Hippocampal formation (tissue), 2 donors: ENCODE data around the gene POP4.

ENCODE experiments used
- DNase-seq, 2 donors: peaks; one replicate each; lab custom pipeline; 2025; lab: John Stamatoyannopoulos, UW

POP4 gene

DNA sequence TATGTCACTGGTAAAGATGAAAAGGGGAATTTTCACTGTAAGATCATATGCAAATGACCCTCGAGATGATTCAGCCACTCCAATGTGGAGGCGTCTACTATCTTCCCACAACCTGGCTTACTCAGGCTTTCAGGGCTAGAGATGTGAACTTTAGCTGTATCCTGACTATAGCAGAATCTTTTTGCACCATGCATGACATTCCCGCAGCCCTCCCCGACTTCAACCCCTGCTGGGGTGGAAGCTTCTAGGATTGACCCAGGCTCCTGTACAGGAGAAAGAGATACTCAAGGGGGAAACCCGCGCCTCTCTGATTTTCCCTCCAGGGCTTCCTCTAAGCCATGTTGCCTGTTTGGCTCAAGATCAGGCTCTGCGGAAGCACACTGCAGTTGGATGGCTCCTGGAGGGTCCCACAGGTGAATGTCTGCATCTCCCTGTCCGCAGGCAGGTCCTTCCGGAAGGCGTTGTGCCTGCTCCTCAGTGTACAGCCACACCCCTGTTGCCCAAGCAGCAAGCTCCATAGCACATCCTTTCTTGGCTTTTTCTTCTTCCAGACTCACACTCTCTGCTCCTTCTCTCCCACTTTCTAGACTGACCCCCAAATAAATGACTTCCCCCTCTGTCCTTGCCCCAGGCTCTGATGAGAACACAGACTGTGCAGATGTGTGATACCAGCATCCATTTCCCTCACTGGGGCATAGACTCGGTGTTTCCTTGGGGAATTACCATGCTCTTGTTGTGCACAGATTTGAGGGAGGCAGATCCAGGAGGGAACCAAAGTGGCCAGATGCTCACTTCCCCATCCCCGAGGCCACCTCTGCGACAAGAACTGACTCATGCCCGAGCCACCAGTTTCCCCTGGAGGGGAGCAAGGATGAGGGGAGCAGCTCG is 29.1 kb upstream of the POP4 start:
- DNase-seq: no peak

DNA sequence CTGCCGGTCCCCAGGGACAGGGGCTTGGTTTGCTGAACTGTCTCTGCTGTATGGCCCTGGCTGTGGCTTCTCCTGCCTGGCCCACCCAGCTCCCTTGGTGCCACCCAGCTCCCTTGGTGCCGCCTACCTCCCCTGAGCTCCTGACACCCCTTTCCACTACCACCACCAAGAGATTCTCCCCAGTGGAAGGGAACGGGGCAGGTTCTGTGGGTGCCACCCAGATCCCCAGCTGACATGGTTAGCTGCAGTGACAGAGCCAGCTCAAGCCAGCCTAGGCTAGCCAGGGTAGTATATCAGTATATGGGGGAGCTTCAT is 28.5 kb upstream of the POP4 start:
- DNase-seq: no peak

DNA sequence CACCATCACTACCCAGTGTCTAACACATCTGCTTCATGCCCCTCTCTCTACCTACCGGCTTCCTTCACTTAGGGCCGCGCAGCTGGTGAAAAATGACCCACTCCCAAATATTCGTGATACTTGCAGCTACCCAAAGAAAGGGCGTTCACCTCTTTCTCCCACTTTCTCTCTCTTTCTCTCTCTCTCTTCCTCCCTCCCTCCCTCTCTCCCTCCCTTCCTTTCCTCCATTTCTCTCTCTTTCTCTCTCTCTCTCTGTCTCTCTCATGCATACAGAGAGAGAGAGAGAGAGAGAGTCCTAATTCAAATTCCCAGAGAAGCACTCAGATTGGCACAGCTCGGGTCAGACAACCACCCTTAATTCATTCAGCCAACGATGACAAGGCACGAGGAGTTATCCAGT is 27.7 kb upstream of the POP4 start:
- DNase-seq: no peak

DNA sequence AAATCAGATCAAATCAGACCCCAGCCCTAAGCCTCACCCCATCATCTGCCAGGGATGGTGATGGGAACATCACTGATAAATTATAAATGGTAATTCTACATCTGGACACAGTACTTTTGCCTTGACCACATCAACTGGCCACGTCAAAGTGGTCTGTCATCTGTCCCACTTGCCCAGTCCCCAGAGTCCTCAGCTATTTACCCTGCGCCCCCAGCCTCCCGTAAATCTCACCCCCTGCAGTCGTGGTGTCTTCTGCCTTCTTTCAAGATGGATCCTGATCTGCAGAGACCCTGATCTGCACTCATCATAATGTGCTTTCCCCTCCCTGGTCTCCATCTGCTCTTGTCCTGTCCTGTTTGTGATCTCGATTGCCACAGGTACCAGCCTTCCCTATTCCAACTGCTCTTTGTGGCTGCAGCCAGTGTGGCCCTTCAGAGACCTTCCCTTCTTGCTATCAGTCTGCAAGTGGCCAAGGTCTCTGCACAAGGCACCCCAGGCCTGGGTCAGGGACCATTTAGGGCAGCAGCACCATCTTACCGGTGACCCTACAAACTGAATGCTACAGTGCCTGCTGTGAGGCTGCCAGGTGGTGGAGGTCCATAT is 26.7 kb upstream of the POP4 start:
- DNase-seq: no peak

DNA sequence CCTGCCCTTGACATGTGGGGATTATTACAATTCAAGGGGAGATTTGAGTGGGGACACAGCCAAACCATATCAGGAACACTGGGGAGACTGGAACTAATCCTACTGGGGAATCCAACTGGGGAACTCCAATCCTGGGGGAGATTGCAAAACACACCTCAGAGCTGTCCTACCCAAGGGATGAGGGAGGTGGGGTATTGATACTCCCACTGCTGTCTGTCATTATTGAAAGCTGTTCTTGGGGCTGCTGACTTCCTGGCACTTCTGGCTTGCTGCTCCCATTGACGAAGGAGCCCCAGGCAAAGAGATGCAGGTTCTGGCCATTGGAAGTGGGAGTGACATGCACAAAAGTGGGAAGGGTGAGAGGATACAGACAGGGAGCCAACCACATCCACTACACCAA is 24.7 kb upstream of the POP4 start:
- no peak for DNase-seq

DNA sequence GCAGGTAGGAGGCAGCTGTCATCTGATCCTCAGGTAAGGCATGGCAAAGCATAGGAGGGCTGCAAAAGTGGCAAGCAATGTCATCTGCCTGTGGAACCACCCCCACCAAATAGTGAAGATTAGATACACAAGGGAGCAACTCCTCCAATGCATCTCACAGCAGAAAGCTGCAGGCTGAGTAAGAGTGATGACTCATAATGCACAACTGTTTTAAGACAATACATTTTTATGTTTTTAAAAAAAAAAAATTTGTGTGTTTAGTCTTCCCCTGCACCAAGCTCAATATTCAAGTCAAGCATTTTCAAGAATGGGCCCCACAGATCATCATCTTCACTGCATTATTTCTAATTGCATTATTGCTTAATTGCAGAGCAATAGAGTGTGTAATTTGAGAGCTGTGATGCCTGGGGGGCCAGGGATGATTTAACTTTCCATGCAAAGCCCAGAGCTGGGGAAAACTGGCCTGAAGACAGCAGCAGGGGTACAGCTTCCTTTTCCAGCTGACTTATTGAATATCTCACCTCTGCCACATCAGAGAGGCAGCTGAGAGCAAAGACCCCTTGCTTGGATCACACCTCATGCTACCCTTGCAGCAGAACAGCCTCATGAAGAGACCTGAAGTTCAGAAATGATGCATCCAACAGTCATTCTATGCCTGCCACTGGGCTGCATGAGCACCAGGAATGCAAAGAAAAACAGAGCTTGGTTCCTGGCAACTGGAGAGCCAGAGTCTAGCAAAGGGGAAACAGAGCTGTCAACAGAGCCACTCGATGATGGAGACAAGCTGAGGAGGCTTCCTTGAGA is 22.7 kb upstream of the POP4 start:
- no peak for DNase-seq

DNA sequence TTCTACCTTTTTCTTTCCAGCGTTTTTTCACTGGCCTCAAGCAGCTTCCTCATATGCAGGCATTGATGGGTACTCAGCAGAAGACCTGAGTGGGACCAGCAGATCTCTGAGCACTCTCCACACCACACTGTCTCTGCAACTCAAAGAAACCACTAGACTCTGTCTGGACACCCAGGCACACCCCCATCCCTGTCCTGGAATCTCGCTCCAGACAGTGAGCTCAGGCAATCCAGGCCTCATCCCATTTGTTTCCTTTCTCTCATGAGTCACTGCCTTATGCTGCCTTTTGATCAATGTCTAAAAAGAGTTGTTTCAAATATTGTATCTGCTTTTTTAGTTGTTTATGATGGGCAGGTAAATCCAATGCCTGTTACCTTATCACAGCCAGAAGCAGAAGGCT is 19.7 kb upstream of the POP4 start:
- no peak for DNase-seq

DNA sequence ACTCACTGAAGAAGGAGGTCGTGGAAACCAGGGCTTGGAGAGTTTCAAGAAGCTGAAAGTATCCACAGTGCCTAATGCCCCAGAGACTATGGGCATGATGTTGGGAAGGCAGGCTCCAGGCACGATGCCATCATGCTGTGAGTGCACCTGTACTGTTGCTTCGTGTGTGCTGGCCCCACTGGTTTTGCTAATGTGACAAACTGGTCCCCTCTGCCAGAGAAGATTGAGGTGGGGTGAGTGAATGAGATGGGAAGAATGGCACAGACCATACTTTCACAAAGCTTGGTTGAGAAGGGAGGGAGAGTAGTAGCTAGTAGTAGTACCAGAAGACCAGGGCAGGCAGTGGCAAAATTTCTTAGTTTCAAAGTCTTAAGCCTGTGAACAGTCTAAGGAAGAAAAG is 19.0 kb upstream of the POP4 start:
- DNase-seq: no peak

DNA sequence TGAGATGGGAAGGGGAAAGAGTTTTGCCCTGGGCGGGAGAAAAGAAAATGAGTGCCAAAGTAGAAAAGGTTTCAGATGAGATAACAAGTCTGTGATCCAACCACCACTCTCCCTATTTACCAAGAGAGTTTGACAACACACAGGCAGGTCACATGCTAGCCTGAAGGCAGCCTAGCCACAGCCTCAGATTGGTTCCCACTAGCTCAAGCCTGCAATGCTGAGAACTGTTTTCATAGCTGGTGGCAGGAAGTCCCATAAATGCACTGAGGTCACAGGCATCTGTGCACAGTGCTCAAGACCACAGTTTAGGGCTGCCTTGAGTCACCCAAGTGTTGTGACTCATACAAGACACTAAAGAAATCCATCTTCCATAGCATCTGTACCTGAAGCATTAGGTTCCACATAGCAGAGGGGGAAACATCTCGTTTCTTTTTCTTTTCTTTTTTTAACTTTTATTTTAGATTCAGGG is 18.5 kb upstream of the POP4 start:
- DNase-seq: no peak

DNA sequence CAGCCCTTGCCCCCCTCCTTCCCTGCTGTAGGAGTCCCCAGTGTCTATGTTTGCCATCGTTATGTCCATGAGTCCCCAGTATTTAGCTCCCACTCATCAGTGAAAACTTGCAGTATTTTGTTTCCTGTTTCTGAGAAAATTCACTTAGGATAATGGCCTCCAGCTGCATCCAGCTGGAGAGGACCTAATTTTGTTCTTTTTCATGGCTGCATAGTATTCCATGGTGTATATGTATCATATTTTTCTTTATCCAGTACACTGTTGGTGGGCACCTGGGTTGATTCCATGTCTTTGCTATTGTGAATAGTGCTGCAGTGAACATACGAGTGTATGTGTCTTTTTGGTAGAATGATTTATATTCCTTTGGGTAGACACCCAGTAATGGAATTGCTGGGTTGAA is 18.0 kb upstream of the POP4 start:
- DNase-seq: no peak

DNA sequence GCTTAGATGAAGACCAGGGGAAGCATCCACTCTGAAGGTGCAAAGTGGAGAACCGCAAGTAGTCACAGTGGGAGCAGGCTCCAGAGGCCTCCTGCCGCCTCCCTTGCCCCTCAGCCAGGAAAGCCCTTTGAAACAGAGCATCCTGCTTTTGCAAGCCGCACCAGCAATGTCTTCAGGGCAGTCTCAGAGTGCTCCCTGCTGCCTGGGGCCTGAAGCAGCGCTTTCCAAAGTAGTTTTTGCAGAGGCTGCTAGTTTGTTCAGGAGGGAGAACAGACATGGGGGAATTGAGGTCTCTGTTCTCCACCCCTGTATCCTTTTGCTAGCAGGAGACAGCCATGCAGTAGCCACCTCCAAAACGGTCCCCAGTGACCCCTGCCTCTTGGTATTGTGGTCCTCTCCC is 15.8 kb upstream of the POP4 start:
- no peak for DNase-seq

DNA sequence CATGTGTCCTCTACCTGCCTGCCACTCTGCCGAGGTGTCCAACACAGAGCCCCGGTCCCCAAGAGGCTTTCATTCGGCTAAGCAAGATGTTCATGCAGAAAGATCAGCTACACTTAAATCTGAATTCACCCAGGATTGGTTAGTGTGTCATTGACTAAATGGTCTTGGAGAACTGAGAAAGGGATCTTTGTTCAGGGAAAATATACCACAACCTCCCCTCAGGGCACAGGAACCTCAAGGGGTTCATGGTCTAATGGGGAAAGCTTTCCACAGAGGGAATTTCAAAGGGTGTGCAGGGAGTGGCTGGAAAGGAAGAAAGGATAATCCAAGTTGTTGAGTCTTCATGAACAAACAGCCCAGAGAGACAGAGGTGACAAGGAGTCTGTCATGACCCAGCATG is 14.4 kb upstream of the POP4 start:
- no peak for DNase-seq

DNA sequence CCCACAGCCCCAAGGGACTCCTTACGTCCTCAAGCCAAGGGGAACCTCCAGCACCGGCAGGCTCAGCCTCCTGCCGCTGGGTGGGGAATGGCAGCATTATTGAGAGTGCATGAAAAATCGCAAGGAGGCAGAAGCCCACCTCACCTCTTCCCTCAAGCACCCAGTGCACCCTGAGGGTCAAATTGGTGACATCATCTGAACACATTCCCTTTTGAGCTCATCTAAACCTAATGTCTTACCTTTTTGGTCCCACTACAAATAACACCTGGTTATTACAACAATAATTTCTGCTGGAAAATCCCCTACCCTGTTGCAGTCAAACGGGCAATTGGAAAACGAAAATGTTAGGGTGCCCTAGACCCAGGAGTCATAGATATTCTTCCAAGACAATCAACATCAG is 12.2 kb upstream of the POP4 start:
- no peak for DNase-seq

DNA sequence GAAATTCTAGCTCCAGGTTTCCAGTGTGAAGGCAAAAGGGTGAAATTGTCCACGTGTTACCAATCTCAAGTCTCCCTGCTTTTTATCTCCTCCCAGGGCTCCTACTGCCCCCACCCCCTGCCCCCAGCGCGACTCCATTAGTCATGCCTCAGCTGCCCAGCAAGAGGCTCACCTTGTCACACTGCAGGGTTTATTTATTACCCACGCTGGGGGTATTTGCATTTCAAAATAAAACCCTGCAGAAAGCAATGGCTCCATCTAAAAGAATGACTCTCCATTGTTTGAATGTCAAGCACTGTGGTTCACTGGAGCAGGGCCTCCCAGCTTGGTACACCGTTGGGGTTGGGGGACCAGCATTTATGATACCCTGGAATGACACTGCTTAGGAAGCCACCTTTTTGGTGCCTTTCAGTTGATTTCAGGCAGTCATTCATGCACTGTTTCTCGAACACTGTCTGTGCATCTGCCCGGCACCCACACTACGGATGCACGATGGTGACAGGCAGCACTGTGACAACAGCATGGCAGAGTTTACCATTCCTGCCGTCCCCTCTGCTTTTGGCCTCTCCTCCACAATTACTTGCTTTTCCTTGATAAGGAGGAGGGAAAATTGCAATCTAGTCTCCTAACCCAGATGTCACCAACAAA is 9.9 kb upstream of the POP4 start:
- no peak for DNase-seq

DNA sequence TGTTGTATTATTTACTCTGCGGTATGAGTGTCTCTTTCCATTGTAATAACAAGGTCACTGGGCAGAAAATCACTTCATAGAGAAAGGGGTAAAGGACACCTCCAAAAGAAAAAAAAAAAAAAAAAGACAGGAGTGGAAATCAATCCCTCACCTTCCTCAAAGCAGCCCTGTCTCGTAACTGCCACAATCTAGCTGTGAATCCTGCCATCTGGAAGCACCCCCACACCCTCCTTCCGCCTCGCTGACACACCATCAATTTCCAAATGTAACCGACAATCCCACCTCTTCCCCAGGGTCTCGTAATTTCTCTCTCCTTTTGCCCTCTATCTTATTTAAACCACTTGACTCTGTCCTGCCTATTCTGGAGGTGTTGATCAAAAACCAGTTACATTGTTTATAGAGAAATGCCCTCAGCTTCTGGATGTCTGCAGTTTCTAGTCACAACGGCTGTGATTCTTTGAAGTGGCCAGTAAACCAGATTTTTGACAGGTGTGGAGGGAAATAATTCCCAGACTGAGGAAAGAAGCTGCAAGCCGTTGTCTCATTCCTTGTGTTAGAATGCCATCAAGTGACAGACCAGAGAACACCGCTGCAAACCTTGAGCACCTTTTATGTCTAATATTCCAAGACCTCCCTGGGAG is 9.1 kb upstream of the POP4 start:
- peak in 1 of 2 donors; percentile 13 for DNase-seq

DNA sequence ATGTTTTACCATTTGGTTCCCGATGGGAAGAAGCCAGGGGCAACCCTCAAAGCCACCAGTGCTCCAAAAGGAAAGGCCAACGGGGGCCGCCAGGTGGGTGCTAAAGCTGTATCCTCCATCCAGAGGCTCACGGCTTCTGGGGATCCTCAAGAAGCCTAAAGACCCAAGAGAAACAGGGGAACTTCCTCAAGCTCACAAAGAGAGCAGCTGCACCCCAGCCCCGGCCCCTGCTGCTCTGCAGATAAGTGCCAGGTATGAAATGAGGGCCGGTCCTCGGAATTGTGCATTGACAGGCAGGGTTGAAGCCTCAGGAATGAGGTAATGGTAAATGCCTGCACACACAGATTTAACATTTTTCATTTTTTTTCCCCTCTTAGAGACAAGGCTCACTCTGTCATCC is 8.0 kb upstream of the POP4 start:
- no peak for DNase-seq

DNA sequence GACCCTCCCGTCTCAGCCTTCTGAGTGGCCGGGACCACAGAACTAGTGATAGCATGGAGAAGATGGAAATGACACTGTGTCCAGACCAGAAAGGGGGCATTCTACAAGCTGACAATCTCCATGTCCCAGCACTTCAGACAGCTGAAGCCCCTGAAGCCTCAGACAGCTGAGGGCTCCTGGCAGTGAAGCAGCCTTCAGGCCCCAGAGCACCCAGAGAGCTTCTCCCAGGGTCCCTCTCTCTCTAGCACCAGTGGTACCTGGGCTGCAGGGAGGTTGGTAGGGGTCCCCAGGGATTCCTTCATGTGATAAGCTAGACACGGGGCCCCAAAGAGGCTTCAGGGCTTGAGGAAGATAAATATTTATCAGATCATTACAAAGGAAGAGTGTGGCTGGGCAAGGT is 7.6 kb upstream of the POP4 start:
- no peak for DNase-seq

DNA sequence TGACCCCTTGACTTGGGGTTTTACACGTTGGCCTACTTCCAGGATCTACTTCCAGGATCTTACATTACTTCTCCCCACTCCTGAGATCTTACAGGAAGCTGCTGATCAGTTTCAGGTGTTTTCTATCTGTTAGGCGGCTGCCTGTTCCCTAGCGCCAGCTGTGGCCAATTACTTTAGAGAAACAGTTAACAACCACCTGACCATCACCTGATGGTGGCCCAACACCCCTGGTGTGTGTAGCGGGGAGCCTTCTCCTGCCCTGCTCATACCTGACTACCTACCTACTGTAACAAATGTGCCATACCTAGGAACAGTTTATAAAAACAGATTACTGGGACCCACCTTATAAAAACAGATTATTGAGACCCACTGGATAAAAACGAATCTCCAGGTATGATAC is 2.8 kb upstream of the POP4 start:
- DNase-seq: no peak

DNA sequence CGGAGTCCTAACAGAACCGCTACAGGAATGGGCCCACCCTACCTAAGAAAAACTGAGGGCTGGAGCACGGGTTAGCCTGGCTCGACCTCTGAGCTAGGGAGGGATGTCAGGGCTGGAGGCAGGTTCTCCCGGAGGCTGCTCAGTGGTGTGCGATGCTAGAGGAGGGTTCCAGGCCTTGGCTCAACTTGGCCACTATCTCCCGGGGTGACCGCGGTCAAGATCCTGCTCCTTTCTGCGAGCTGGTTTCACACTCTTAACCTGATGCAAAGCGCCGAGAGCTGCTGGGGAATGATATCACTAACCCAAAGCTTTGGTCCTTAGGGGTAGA is 301 bp downstream of the POP4 start:
- no peak for DNase-seq

DNA sequence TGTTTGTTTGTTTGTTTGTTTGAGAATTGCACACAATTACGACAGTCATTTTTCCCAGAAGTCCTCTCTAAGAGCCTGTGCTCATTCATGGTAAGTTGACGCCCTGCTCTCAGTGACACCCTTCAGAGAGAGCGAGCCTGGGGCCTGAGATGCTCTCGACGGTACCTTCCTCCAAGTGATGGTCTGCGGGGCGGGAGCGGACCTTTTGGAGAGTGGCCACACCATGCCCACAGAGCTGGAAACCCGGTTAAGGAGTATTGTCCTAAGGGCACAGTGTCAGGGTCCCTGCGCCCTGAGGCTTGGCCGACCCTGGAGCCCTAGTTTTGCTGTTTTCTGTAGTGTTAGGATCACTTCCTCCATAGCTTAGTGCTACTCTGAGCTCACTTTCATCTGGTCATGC is 3.6 kb downstream of the POP4 start:
- DNase-seq: no peak

DNA sequence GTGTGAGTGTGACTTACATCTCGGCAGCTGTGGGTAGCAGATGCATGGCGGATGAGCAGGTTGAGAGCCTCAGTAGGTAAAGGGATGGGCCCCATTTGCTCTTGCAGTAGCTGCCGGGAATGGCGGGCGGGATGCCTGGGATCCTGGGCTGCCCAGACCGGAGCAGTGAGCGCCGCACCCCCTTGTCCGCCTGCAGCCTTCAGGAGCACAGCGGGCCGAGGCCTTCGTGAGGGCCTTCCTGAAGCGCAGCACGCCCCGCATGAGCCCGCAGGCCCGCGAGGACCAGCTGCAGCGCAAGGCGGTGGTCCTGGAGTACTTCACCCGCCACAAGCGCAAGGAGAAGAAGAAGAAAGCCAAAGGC is 4.1 kb downstream of the POP4 start:
- DNase-seq: no peak

DNA sequence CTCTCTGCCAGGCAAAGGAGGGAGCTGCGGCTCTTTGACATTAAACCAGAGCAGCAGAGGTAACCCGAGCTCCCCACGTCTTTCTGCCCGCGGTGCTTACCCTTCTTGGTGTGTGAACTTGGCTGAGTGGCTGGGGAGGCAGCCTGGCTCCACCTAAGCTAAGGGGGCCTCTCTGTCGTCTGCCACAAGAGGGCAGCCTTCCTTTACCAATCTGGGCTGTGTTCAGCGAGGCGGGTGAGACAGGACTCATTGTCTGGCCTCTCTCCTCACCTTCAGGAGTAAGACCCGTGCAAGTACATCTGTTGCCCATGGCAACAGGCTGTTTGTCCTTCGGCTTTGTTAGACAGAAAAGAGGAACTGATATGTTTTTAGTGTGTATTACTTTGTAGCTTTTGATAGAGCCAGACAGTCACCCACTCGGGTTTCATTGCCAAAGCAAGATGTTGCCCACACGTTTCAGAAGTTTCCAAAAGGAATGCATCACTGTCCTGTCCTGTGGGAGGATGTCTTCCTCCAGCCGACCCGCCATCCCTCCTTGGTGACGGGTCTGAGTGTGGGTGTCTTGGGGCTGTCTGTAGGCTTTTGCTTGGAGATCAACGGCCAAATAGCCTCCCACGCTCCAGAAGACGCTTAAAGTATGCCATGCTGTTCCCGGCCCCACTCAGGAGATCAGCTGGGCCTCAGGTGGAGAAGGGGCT is 4.6 kb downstream of the POP4 start:
- DNase-seq: peak; percentile 74 to 77
